ENCODE measurements around the gene KCNMB1.
A peak's percentile ranks its signal among the peaks of the same experiment; 100 is the strongest.
"Not testable (repeated sequence)": the region's sequence is repeated elsewhere in the genome, so short reads cannot be mapped to it uniquely, and the experiment has no call there.

KCNMB1 gene

DNA sequence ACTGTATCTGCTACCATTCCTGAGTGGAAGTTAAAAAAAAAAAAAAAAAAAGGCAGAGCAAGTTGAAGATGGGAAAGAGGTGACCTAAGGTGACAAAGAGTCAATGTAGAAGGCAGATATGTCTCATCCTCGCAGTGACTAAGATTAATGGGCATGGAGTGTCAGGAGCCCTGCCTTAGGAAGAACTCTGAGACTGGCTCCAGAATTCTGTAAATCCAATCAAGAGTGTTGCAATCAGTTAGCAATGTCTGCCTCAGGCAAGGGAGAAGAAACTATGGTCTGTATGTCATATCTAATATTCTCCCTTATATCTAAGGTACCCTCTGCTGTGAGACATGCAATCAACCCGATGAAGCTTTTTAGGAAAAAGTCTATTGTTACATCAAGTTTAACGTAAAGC lies 24.7 kb upstream of the KCNMB1 start:
- DNase-seq = no peak

DNA sequence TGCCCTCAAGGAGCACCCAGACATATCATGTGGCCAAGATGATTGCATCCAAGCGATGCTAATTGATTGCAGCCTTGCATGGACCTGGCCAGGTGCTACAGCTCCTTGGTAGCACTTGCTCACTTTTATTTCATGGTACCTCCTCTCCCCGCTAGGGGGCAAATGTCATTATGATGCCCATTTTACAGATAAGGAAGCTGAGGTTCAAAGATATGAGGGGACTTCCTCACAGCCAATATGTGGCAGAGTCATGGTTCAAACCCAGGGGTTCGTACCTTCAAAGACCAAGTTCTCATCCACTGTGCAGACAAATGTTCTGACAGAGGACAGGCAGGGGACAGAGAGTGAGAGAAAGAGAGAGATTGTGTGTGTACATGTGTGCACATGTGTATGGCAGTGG lies 21.9 kb upstream of the KCNMB1 start:
- DNase-seq = no peak

DNA sequence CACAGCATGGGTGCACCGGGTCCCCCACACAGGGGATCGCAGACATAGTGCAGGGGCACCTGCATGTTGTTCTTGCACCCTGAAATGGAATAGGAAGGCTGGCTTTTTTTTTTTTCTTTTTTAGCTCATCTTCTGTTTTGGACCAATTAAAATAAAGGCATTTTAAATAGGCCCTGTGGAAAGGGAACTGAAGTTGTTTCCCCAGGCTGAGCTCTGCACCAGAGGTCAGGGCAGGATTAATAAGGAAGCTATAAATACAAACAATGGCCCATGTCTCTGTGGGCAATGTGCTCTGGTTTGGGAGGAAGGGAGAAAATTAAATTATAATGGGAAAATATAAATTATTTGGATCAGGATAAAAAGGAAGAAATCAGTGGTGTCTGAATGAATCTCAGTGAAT lies 21.2 kb upstream of the KCNMB1 start:
- DNase-seq = no peak

DNA sequence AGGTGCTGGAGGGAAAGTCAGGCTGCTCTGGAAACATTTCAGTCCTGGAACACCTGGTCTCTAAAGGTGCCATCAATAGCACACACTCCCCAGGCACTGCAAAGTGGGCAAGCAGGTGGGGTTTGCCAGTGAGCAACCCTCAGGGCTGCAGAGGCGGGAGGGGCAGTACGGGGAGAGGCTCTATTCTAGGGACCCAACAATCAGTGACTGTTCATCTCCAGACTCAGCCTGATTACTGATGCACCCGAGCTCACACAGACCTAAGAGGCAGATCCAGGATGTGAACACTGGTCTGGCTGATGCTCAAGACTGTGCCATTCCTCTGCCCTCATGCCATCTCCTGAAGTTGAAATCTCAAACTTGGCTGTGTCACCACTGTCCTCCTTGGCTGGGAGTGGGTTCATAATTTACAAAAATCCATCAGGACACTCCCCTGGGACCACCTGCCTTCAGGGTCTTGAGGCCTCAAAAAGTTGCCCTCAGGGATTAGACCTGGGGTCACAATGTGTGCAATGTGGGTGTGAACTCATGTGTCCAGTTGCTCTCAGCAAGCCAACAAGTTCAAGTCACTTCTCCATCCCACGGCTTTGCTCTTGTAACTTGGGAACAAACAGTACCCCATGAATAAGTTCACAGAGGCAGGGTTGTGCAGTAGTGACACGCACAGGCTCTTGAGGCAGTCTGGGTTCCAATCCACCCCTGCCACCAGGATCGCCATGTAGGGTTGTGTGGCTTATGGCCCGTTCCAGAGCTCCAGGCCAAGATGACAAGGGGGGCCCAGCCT lies 19.9 kb upstream of the KCNMB1 start:
- no peak for DNase-seq

DNA sequence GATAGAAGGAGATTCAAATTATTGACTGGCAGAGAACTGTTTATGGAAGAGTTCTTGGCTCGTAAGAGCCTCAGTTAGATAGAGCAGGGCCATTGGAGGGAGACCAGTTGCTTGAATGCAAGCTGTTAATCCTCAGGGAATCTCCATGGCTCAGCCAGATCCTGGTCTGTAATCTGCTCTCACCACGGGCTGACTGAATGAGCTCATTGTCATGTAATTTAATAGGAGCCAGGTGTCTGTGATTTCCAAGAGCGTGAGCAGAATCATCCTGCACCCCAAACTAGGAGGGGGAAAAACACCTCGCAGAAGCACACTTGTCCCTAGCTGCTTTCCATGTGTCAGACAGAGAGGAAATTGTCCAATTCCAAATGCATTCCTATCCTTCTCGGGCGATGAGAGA lies 19.1 kb upstream of the KCNMB1 start:
- DNase-seq = peak; percentile 4

DNA sequence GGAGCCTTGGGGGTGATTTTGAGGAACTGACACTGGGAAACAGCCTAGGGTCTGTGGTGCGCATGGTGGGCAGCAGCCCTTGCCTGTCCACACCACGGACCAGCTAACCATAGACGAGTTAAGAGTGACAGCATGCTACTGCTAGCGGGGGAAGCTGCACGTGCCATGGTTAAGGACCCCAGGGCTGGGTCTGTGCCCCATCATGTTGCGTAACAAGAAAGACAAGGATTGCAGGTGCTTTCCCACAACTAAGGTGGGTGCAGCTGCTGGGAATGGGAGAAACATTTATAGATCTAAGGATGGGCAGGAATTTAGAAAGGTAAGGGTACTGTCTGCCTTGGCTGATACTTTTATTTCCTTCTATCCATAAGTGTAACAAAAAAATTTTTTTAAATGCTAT lies 17.9 kb upstream of the KCNMB1 start:
- no peak for DNase-seq

DNA sequence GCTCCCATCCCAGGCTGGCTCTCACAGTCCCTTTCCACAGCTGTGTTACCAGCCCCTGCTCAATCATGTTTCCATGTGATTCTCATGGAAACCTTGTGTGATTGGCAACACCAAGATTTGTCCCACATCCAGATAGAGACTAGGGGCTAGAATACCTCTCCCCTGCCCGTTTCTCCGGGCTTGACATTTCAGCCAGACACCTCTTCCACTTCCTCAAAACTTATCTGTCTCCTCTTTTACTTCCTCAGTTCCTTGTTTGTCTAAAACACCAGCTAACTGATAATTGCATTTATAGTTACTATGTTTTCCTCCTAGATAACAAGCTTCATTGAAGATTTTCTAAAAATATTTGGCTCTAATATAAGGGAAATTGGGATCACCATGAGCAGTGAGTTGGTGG lies 16.6 kb upstream of the KCNMB1 start:
- no peak for DNase-seq

DNA sequence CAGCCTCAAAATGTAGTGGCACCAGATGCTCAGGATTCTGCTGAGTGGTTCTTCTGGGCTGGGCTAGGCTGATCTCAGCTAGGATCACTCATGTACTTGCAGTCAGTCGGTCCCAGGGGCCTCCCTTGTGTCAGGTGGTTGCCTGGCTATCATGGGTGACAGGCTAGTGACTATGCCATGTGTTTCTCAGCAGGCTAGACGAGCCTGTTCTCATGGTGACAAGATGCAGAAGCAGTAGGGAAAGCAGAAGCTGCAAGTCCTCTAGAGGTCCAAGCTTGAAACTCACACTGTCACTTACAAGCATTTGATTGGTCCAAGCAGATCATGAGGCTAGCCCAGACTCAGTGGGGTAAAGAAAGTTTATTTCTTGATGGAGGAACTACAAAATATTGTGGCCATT lies 15.2 kb upstream of the KCNMB1 start:
- DNase-seq = no peak

DNA sequence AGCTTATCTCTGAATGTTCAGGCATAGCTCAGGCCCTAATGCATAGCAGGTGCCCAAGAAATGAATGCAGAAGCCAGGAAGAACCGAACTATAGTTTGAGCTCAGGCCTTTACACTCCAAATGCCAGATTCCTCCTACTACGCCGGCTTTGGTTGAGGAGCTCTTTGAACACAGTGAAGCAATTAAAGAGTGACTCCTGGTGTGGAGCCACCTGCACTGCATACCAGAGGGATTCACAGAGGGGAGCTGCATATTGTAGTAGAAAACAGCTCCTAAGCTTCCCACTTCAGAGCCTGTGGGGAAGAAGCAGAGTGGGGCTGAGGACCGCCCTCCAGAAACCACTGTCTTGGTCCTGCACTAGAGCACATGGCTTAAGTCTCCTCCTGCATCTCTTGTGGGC lies 14.5 kb upstream of the KCNMB1 start:
- DNase-seq = no peak

DNA sequence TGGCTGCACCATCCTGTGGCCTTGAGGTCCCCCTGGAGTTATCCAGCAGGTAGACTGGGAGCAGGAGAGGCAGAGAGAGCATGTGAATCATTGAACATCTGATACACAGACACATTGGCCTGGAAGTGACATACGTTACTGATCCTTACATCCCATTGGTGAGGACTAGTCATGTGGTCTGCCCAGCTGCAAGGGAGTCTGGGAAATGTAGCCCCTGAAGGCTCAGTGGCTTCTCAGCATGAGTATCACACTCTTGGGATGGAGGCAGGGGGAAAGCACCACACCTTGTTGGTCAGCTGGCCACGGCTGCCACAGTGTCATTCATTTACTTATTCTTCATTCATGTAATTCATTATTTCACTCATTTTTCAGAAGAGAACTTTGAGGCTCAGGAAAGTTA lies 13.3 kb upstream of the KCNMB1 start:
- DNase-seq = no peak

DNA sequence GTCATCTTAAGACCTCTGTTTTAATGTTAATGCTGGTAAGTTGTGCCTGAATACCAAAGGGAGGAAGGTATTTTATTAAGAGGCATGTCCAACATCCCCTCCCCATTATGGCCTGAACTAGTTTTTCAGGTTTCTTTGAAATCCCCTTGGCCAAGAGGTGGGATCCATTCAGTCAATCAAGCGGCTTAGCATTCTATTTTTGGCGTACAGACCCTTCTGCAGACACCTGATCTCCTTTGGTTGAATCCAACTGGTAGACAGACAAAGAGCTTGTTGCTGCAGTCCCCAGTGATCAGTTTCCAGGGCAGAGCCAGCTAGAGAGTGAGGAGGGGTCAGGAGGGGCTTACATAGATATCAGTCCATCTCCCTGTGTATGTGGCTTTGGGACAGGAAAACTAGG lies 7.9 kb upstream of the KCNMB1 start:
- DNase-seq = no peak

DNA sequence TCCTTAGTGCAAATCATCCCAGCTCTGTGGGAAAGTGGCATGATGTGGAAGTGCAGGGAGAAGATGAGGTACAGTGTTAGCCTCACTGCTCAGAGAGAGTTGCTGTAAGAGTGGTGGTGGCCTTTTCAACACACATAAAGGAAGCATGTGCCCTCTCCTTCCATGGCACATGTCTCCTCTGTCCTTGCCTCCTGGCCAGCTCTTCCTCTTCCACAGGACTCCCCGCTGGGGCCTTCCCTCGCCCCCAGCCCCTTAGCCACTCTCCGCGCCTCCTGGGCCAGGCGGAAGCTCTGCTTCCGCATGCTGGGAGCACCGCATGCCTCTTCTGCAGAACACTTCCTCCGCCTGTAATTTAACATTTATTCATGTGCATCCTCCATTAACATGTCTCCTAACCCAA lies 4.8 kb upstream of the KCNMB1 start:
- no peak for DNase-seq

DNA sequence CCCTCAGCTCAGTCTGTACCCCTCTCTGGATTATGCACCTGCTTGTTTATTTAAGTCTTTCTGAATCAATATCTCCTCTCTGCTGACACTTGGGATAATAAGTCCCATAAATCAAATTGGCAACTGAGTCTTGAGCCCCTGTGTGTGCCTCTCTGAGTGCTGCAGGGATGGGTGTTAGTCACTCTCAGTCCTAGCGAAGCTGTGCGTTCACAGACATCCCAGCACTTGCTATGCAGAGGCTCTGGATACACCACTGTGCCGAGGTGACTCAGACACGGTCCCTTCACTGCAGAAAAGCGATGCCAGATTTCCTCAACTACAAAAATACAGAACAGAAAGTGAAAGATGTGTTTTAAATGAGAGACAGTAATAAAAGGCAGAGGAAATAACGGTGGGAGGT lies 4.1 kb upstream of the KCNMB1 start:
- DNase-seq = no peak

DNA sequence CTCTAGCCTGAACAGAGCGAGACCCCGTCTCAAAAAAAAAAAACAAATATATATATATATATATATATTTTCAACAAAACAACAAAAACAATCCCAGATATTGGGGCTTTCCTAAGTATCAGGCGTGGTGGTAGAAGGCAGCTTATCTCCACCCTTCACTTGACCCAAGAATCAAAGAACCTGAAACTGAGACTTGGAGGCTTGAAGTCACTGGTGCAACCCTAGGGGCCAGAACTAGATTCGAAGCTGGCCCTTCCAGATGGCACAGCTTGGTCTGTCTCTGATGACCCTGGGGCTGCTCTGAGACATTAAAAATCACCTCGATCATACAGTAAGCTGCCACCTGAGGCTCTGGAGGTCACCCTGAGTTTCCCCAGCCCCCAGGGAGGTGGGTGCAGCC lies 1.3 kb upstream of the KCNMB1 start:
- no peak for DNase-seq

DNA sequence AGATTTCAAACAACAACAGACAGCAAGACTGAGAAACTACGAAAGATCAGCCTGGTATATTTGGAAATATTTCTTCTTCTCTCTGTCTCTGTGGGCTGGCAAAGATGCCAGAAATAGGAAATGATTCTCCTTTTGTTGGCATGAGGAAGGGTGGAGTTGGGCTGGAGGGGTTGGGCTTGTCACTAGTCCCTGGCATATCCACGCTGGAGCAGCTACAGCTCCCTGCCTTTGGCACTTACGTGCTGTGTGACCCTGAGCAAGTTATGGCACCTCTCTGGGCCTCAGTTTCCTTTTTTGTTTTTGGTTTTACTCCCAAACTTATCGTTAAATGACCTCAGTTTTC lies 354 bp upstream of the KCNMB1 start:
- no peak for DNase-seq

DNA sequence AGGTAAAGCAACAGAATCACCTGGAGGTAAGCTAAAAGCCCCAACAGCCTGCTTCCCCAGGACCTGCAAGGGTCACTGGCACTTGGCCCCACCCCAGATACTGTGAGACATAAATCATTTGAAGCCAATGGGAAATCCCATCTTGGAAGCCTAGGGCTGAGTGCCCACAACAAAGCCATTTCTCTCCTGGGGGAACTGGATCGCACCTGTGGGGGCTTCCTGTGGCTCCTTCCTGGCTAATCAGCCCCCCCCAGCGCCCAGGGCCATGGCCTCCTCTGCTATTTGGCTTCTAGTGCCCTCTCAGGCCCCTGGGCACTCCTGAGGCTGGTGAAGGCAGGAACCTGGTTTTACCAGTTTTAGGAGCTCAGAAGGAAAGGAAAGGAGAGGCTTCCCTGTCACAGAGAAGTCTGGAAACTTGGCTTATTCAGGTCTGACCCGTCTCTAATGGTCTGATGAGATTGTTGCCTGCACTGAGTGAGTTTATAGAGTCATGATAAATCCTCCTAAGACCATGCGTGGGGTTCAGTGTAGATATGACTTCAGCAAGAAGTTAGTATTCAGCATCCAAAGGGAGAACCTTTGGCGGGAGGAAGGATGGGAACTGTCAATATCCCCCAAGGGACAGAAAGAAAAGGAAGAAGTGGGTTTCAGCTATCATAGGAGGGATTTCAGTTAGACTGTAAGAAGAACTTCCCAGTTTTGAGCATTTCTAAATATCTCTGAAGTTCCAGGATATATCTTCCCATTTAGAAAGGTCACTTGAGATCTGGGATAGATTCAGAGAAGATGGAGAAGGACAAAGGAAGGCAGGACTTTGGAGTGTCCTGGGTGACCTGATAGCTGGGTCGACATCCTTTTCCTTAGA lies 1.2 kb downstream of the KCNMB1 start:
- no peak for DNase-seq

DNA sequence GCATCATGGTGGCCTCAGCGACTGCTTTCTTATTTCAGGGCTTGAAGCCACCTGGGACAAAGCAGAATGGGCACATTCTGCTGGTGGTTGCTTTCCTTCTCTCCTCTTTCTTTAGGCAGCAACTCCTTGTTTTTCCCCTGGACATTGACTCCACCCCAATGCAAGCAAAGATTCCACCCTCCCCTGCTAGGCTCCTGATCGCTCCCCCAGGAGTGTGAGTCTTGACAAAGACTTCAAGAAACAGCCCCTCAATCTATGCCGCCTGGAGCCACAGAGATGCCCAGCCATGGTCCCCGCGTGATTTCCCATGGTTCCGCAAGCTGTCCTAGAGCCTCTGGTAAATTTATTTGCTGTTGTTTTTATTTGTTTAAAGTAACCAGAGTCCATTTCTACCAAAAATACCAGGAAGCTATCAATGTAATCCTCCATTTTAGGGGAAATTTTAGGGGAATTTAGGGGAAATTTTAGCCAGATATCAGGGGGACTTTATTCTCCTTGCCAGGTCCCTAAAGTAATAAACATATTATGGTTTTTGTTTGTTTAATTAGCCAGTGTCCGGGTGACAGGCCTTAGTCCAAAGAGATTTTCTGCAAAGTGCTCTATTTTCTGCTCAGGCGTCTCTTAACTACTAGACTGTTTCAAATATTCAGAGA lies 2.3 kb downstream of the KCNMB1 start:
- no peak for DNase-seq

DNA sequence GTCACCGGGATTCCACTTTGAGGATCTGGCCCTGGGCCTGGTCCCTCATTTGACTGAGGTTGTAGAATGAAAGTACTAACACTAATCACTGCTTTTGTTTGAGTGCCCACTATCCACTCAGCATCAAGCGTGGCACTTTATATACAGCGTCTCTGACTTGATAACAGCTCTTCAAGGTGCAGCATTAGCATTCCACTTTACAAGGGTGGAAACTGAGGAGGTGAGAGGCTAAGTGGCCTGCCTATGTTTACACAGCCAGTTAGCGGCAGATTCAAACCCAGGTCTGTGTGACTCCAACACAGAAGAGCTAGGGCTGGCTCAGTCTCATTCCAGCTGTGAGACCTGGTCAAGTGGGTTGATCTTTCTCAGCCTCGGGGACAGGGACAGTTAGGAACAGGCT lies 5.9 kb downstream of the KCNMB1 start:
- no peak for DNase-seq

DNA sequence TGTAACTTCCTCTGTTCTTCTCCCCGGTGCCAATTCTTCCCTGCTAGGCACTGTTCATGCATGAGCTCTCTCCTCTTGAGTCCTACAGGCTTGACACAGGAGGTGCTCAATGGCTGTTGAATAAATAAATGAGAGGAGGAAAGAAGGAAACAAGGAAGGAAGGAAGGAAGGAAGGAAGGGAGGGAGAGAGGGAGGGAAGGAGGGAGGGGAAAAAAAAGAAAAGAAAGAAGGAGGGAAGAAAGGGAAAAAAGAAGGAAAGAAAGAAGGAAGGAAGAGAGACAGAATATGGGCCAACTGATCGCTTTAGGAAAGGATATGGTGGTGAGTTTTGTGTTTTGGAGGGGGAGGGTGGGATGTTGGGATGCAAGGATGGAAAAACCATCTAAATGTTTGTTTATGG lies 6.4 kb downstream of the KCNMB1 start:
- no peak for DNase-seq

DNA sequence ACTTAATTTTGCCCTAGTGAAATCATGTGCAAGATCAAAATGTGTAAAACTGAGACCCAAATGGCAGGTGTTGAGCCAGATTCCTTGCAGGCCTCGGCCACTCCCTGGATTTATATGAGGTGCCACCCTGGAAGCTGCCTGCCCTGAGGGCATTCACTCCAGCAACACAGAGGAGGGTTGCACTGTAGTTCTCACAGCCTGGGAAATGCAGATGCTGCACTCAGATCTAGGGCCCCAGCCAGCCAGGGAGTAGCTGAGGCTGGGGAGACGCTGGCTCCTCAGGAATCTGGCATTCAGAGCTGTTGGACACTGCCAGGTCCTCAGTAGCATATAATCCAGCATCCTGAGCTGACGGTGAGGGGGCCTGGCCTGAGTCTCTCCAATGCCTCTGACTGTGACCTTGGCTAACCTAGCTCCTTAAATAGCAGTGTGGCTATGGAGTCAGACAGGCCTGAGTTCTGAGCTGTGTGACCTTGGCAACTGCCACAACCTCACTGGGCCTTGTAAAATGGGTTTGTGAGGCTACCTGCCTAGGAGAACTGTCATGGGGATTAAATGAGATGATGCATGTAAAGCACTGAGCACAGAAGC lies 8.7 kb downstream of the KCNMB1 start:
- no peak for DNase-seq

DNA sequence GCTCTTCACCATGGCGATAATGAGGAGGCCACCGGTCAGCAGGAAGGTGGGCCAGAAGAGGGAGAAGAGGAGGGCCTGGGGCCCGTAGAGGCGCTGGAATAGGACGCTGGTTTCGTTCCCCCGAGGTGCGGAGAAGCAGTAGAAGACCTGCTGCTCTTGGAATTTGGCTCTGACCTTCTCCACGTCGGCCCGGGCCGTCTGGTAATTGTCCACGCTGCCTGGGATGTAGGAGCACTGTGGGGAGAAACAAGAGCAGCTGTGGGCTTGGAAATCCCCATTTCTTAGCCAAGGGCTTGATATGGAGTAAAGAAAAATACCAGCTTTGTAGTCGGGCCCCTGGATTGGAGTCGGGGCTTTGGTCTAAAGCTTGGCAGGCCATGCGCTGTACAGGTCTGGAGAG lies 10.4 kb downstream of the KCNMB1 start:
- DNase-seq = no peak

DNA sequence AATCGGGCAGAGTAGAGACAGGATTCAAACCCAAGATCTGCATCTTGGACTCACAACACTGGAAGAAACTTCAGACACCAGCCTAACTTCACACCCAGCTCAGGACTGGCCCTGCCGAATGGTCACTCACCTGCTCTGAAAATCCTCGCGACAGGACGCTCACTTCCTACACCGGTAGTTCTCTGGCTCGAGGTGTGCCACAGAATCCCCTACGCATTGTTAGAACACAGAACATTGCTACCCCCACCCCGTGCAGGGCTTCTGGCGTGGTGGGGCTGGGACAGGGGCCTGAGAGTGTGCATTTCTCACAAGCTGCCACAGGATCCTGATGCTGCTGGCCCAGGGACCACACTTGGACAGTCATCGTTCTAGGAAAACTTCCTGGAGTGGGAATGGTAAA lies 12.1 kb downstream of the KCNMB1 start:
- no peak for DNase-seq

DNA sequence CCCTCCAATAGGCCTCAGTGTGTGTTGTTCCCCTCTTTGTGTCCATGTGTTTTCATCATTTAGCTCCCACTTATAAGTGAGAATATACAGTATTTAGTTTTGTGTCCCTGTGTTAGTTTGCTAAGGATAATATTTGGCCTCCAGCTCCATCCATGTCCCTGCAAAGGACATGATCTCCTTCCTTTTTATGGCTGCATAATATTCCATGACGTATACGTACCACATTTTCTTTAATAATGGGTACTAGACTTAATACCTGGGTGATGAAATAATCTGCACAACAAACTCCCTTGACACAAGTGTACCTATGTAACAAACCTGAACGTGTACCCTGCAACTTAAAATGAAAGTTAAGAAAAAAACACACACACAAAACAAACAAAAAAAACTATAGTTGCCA lies 12.6 kb downstream of the KCNMB1 start:
- DNase-seq = not testable (repeated sequence)
